Glomerular visceral epithelial cell (primary cell): Measurements from ENCODE around the gene CSHL1.
"Not testable (repeated sequence)": the region's sequence is repeated elsewhere in the genome, so short reads cannot be mapped to it uniquely, and the experiment has no call there.

ENCODE experiments used
- DNase-seq: peaks from one replicate; pipeline ENCODE4 v3.0.0-alpha.2; 2016; ENCODE audit errors: extremely low spot score

CSHL1 gene

GRCh38 chr17:63918789-63919305, 7.8 kb upstream of the CSHL1 start, which contains the start of gene GH1:
TSS of gene GH1 (minus strand) at chr17:63918839. CDS start at chr17:63918776, 63 bp downstream.
- DNase-seq = not testable (repeated sequence)

DNA sequence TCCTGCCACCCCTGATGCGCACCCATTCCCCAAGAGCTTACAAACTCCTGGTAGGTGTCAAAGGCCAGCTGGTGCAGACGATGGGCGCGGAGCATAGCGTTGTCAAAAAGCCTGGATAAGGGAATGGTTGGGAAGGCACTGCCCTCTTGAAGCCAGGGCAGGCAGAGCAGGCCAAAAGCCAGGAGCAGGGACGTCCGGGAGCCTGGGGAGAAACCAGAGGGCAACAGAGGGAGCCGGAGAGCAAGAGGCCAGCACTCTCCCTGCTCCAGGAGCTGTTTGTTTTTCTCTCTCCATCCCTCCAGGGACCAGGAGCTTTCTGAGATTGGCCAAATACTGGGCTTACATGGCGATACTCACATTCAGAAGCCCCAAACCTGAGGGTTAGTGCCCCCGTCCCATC, 7.2 kb upstream of the CSHL1 start:
- DNase-seq = no peak

GRCh38 chr17:63917646-63918045, 6.6 kb upstream of the CSHL1 start:
- DNase-seq = no peak

- DNase-seq = not testable (repeated sequence)
These were observed 6.1 kb upstream of the CSHL1 start for GRCh38 chr17:63917206-63917605.

DNA sequence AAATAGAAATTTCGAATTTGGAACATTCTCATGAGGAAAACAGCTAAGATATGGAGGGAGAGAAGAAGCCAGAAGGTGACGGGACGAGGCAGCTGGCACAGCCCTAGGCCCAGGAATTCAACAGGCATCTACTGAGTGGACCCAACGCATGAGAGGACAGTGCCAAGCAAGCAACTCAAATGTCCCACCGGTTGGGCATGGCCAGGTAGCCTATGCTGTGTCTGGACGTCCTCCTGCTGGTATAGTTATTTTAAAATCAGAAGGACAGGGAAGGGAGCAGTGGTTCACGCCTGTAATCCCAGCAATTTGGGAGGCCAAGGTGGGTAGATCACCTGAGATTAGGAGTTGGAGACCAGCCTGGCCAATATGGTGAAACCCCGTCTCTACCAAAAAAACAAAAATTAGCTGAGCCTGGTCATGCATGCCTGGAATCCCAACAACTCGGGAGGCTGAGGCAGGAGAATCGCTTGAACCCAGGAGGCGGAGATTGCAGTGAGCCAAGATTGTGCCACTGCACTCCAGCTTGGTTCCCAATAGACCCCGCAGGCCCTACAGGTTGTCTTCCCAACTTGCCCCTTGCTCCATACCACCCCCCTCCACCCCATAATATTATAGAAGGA, 5.6 kb upstream of the CSHL1 start:
- no peak for DNase-seq

DNA sequence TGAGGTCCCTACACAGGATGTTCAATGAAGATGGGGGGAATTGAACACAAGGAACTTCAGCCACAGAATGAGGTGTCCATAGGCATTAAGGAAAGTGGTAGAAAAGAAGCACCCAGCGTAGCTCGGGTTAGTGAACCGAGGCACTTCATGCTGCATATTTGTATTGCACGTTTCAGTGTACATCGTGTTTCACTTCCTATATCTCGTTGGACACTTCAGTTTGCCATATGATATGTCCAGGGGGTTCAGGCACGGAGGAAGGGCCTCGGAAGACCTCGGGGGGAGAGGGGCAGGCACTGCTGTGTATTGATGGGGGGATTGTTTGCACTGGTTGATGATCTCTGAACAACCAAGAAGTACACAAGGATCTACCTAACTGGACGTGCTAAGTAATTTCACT, 4.7 kb upstream of the CSHL1 start:
- not testable (repeated sequence) for DNase-seq

GRCh38 chr17:63914471-63914870, 3.4 kb upstream of the CSHL1 start:
- no peak for DNase-seq

DNA sequence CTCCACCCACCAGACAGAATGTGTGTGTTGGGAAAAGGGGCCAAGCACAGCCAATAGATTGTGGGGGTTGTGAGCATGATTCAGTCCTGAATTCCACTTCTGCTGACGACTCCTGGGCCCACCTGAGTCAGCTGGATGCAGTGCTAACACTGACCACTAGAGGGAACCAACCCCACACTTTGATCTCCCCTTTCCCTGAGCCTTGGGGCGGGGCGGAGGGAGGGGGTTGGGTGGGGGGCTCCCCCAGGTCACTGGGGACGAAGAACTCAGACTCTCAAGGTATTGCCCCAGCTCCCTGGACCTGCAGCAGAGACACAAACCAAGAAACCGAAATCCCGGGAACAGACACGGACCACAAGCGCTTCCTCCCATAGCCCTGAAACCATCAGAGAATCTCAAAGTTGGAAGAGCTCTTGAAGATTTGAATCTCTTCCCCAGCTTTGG, 621 bp upstream of the CSHL1 start:
- peak; percentile 37 for DNase-seq

DNA sequence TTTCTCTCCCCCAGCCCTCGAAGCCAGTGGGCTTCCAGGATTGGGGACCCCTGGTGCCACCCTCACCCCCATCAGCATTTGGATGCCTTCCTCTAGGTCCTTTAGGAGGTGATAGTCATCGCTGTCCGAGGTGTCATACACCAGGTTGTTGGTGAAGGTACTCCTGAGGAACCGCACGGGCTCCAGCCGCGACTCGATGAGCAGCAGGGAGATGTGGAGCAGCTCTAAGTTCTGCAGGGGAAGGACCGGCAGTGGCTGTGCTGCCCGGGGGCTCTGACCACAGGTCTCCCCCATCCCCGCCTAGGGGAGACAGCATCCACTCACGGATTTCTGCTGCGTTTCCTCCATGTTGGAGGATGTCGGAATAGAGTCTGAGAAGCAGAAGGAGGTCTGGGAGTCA, 962 bp downstream of the CSHL1 start:
- no peak for DNase-seq

DNA sequence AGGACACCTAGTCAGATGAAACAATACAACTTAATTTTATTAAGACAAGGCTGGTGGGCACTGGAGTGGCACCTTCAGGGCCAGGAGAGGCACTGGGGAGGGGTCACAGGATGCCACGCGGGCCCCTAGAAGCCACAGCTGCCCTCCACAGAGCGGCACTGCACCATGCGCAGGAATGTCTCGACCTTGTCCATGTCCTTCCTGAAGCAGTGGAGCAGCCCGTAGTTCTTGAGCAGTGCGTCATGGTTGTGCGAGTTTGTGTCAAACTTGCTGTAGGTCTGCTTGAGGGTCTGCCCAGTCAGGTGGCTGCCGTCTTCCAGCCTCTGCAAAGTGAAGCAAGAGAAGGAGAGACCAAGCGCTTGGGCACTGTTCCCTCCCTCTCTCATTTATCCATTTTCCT, 1.5 kb downstream of the CSHL1 start:
- not testable (repeated sequence) for DNase-seq

DNA sequence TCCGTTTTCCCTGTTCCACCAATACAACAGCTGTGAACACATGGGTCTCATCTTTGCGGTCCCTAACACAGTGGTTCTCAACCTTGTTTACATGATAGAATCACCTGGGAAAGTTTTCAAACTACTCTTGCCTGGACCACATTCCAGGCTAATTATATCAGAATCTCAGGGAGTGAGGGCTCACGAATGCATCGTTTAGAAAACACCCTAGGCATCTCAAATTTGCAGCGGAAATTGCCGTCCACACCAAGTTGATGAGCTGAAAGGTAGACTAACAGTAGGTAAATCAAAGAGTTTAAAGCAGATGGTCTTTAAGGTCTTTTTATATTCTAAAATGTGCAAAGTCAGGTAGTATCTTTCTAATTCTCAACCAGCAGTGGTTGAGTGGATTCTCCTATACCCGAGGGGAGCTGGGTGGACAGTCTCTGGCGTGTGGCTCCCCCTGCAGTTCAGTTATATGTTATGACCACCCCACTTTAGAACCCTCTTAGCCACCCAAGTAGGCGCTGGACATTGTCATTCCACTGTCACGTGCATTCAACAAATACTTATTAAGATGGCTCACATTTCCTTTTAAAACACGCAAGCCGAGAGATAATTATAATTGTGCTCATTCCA, 3.8 kb downstream of the CSHL1 start:
- DNase-seq = not testable (repeated sequence)

DNA sequence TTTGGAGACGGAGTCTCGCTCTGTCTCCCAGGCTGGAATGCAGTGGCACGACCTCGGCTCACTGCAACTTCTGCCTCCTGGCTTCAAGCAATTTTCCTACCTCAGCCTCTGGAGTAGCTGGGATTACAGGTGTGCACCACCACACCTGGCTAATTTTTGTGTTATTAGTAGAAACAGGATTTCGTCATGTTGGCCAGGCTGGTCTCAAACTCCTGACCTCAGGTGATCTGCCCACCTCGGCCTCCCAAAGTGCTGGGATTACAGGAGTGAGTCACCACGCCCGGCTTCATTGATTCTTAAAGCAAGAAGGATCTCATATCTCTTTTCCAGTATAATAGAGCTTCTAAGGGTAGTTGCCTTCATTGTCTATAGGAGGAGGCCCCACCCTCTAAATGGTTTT, 6.3 kb downstream of the CSHL1 start:
- DNase-seq = not testable (repeated sequence)

DNA sequence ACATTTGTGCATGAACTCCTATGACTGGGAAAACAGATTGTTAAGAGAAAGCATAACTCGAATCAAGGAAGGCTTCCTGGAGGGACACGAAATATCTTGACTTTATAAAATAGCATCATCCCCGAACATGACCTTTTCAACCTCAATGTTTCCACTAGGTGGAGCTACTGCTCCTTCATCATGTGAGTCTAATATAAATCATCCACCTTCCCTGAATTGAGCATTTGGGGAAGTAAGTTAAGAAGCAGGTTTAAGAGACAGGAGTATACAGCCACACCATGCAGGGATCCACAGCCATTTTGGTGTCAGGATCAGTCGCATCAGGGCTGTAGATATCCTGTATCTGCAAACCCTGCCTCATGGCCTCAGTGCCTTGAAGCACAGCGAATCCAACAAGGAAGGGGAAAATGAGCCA, 7.3 kb downstream of the CSHL1 start:
- DNase-seq = not testable (repeated sequence)

DNA sequence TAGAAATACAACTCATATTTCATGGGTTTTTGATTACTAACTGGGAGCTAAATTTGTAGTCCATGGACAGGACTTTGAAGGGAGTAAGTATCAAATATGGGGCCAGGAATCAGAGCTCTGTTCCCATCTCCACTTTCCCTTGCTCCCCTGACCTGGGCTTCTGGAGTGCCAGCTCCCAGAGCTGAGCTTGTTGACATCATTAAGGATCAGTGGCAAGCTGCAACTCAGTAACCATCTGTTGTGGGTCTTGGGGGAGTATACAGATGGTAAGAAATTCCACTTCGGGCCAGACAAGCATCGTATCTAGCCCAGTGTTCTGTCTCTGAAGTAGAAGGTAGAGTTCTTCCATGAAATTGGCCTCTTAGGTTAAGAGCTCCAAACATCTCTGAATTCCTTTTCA, 9.1 kb downstream of the CSHL1 start:
- not testable (repeated sequence) for DNase-seq

DNA sequence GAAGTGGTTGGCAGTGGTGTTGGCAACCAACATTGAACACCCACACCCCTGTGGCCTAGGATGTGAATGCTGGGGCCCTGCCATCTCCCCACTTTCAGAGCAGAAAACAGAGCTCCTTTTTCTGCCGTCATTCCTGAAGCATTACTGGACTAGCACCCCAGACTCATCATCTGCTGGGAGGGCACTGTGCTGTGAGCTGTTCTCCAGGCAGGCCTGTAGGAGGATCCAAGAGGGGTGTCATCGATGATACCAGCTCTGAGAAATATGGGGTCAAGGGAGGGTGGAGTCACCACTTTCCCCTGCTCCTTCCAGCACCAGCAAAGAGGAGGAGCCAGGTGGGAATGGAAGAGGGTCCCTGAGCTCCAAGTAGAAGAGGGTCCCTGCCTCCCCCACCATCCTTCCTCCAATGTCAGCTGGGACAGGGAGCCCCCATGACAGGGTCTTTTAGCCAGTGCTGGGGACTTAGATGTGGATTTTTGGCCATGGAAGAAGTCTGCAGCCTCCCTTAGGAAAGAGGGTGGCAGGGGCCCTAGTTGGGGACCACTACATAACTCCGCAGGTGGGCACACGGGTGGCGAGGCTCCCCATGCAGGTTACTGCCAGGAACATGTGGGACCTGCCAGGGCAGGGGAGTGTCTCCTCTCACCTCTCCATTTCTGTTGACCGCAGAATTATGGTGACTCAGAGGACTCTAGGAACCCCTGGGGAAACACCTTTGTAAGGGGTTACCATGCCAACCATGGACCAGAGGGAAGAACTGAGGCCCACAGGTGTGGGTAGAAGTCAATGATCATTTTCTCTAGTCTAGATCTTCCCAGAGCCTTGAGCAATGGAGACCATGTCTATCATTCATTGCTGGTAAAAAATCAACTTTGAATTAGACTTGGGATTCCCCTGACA, 11.9 kb downstream of the CSHL1 start:
- DNase-seq = not testable (repeated sequence)

DNA sequence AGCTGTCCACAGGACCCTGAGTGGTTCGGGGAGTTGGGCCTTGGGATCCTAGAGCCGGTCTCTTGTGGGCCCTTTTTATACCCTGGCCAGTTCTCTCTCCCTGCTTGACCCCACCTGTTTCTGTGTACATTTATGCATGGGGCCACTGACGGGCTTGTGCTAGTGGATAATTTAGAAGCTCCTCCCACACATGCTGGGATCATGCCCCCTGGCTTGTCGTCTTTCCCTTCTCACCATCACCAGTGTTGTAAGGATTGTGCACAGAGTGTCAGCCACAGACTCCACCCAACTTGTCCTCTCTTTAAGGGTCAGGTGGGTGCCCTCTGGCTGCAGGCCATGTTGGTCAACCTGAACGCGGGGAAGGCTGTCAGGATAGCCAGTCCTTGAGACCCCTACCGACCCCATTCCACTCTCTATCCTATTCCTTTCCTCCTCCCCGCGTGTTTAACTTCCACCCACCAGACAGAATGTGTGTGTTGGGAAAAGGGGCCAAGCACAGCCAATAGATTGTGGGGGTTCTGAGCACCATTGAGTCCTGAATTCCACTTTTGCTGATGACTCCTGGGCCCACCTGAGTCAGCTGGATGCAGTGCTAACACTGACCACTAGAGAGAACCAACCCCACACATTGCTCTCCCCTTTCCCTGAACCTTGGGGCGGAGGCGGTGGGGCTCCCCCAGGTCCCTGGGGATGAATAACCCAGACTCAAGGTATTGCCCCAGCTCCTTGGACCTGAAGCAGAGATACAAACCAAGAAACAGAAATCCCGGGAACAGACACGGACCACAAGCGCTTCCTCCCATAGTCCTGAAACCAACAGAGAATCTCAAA, 14.3 kb downstream of the CSHL1 start, which contains the start of gene CSH1:
Gene CSH1 (minus strand): TSS at position 51 of the 831 bp plus-strand sequence. CDS start 63 bp downstream, outside the sequence.
- not testable (repeated sequence) for DNase-seq

GRCh38 chr17:63894821-63895220, 16.2 kb downstream of the CSHL1 start:
- not testable (repeated sequence) for DNase-seq

DNA sequence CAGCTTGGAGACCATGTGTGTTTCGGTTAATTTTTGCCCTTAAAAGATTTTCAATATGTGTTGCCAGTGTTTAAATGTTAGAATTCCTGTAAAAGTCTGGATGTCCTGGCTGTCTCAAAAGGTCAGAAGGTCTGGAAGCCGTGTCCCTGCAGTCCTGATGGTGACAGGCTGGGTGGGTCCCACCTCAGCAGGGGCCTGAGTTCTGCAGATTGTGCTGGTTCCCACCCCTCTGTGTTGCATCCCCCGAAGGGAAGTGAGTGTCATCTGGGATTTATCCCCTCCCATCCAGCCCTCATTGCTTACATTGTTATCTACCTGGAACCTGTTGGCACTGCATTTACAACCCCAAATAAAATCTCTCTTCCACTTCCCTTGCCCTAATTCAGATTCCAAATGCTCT, 17.0 kb downstream of the CSHL1 start:
- DNase-seq = not testable (repeated sequence)

GRCh38 chr17:63892316-63893037, 18.6 kb downstream of the CSHL1 start:
- DNase-seq = not testable (repeated sequence)
